Gastroesophageal sphincter (tissue), 3 donors: ENCODE data around the gene SH3GL3.

Experiments
- EP300 ChIP-seq: sonication (generic); formaldehyde crosslinking; IDR thresholded peaks from one replicate; pipeline ENCODE4 v1.6.1; 2017; ENCODE audit warnings: antibody characterized with exemption, mild to moderate bottlenecking
- POLR2A ChIP-seq, 2 donors: fragments of 450-650 bp; IDR thresholded peaks; one replicate each; pipeline ENCODE4 v1.6.1; 2017; ENCODE audit warnings: antibody characterized with exemption in 2 of 2, mild to moderate bottlenecking in 2 of 2, moderate library complexity in 1 of 2
- POLR2AphosphoS5 ChIP-seq: sonication (generic); formaldehyde crosslinking; IDR thresholded peaks from one replicate; pipeline ENCODE4 v1.6.1; 2017; ENCODE audit warnings: antibody characterized with exemption
- TF ChIP-seq, protein P1 (sequence below), 4 experiments: fragments of 200-600 bp in 2 of 4; fragments of 450-650 bp in 2 of 4; sonication (generic) in 1 of 4; IDR thresholded peaks; one replicate each; pipeline ENCODE4 v1.5.1; 2017 to 2019; ENCODE audit warnings: antibody characterized with exemption in 4 of 4, mild to moderate bottlenecking in 2 of 4, moderate library complexity in 2 of 4

DNA sequence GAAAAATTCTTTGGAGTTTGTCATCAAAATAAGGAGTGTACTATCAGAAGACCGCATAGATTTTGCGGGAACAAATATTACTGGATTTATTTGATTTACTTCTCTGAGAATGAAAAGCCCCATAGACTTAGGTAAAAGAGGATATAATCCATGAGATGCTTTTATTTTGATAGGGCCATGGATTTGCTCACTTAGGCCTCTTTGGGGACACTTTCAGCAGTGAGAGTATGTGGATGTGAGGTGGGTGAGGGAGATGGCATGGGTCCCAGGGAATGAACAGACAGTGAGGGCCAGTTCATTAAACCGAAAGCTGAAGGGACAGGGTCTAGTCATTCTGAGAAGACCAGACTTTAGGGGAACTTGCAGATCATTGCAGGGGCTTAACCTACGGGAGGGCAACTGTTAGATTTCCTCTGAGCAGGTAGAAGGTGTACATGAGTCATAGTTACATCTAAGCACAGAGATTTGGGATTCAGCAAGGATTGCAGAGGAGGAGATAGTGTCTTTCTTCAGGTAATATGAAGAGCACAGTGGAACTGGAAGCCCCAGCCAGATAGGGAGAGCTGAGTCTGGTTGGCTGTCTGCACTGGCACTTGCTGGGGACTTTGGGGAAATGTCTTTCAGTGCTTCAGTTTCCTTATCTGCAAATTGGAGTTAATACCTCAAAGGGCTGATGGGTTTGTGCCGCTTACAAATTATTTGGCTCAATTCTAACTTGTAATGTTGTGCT is 30.8 kb downstream of the SH3GL3 start:
- TF ChIP-seq, protein P1, sequence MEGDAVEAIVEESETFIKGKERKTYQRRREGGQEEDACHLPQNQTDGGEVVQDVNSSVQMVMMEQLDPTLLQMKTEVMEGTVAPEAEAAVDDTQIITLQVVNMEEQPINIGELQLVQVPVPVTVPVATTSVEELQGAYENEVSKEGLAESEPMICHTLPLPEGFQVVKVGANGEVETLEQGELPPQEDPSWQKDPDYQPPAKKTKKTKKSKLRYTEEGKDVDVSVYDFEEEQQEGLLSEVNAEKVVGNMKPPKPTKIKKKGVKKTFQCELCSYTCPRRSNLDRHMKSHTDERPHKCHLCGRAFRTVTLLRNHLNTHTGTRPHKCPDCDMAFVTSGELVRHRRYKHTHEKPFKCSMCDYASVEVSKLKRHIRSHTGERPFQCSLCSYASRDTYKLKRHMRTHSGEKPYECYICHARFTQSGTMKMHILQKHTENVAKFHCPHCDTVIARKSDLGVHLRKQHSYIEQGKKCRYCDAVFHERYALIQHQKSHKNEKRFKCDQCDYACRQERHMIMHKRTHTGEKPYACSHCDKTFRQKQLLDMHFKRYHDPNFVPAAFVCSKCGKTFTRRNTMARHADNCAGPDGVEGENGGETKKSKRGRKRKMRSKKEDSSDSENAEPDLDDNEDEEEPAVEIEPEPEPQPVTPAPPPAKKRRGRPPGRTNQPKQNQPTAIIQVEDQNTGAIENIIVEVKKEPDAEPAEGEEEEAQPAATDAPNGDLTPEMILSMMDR (IDR thresholded peaks at IDR 0.05) = no peak
- TF ChIP-seq EP300 (no peak), POLR2A (IDR thresholded peaks at IDR 0.05) (no peak), POLR2AphosphoS5 (no peak)
